ENCODE data around the gene C1QA.

DNA sequence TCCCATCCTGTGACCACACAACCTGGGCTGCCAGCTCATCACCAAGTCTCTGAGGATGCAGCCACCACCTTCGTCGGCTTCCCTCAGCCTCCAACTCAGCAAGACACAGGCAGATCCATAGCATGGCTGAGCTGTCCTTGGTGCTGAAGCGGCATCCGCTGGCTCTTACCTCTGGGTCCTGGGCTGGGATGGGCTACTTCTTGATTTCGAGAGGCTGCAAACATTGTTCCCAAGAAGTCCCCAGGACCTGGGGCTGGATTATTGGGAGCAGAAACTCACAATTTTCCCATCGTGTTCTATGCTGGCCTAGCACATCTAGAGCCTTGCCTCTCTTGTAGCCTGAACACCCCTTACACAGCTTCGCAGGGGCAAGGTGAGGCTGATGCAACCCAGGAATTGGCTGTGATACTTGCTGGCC lies 24.9 kb upstream of the C1QA start:
- TF ChIP-seq SMAD1 (IDR thresholded peaks at IDR 0.05; ENCODE audit: low read depth, partially characterized antibody) (no peak), POLR2A (IDR thresholded peaks at IDR 0.05; ENCODE audit: low read depth, low read length) (no peak), POLR2AphosphoS5 (IDR thresholded peaks at IDR 0.05; ENCODE audit: low read length) (no peak)
- TF ChIP-seq, protein P1, sequence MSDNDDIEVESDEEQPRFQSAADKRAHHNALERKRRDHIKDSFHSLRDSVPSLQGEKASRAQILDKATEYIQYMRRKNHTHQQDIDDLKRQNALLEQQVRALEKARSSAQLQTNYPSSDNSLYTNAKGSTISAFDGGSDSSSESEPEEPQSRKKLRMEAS (IDR thresholded peaks at IDR 0.05; ENCODE audit: low read depth, low read length): no peak
